T-helper 2 cell treated with Interferon-gamma antibody and Interleukin-4, amounts not matched to agents 100 ng/mL and 5 ng/mL, for 36 hours (primary cell): ENCODE results near the gene COL9A3. TPM values are rescaled to one million over a fixed set of nuclear protein-coding genes. Genes with fewer than 3 reads are reported as not detected.

Experiments
- intact Hi-C: fragments of 100-400 bp; cut with micrococcal nuclease; formaldehyde crosslinking; loops from one replicate; pipeline ENCODE4 v1.15.1; 2023
- total RNA-seq: library from RNA; stranded (reverse); gene quantifications from 2 replicates; pipeline ENCODE4 v1.2.3, GENCODE V29; 2022

The COL9A3 gene
- 0.89 and 1.1 TPM in 2 replicates for total RNA-seq

DNA sequence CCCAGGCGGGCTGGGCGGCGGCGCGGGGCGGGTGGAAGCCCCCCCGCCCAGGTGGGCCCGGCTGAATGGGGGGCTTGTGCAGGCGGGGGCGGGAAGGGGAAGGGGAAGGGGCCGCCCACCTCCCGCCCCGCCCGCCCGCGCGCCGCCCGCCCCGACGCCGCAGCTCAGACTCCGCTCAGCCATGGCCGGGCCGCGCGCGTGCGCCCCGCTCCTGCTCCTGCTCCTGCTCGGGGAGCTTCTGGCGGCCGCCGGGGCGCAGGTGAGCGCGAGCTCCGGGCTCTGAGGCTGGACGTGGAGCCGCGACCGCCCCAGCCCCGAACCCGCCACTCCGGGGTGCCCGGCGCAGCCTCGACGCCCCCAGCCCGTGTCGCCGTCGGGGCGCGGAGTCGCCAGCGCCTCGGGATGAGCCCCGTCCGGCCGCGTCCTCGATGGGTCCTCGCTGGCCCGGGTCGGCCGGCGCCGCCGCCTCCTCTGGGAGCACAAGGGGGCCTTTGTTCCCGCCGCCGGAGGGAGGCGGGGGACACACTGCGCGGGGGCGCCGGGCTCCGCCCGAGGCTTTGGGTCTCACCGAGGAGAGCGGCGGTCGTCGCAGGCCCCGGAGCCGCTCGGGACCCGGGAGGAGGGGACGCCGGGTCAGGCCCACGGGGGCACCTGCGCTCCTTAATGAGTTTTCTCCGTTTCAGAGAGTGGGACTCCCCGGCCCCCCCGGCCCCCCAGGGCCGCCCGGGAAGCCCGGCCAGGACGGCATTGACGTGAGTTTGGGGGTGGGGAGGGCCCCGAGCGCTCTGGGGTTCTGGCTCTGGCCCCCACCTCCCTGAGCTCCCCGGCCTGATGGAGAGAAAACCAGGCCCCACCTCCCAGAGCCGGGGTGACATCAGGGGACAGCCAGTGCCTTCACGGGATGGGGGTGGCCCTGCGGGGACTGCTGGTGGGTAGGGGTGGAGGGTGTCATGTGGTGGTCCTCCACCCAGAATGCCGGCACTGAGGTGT, at the start of gene COL9A3:
TSS of gene COL9A3 (plus strand) at position 167 of the 990 bp plus-strand sequence. CDS start at position 182, 15 bp downstream.
- intact Hi-C loops: no loop called here

DNA sequence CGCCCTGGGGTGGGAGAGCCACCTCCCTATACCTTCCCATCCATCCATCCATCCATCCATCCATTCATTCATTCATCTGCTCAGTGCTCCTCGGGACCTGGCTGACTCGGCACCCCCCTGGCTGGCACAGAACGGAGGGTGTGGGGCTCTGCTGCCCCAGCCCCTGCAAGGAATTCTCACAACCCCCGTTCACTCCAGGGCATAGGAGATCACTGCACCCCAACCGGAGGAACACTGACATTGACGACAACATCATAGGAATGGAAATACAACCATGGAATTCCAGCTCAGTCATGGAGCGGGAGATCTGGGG, 48.7 kb upstream of the COL9A3 start:
- intact Hi-C loops: no loop called here

DNA sequence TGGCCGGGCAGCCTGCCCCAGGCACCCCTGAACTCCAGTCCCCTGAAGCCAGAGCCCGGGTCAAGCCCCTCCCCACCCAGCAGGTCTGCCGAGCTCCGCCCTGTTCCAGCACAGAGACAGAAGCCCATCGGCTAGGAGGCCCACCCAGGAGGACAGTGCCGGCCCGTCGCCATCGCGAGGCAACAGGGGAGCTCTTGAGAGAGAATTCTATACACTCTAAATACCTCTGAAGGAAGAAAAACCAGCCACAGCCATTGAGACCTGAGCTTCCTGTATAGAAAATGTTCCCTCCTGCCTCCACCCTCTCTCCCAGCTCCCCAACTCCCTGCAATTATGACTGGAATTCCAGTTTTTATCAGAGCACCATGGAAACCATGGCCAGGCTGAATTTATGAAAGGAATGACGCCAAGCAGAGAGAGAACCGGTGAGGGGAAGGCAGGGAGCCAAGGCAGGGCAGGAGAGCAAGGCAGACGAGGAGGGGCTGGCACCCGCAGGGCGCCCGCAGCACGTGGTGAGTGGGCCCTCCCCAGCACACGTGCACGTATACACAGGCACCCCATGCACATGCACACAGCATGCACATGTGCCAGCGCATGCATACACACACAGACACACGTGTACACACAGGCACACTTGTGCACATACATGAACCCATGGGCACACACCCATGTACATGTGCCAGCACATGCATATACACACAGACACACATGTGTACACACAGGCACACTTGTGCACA, 48.1 kb upstream of the COL9A3 start:
- intact Hi-C loops: no loop called here

DNA sequence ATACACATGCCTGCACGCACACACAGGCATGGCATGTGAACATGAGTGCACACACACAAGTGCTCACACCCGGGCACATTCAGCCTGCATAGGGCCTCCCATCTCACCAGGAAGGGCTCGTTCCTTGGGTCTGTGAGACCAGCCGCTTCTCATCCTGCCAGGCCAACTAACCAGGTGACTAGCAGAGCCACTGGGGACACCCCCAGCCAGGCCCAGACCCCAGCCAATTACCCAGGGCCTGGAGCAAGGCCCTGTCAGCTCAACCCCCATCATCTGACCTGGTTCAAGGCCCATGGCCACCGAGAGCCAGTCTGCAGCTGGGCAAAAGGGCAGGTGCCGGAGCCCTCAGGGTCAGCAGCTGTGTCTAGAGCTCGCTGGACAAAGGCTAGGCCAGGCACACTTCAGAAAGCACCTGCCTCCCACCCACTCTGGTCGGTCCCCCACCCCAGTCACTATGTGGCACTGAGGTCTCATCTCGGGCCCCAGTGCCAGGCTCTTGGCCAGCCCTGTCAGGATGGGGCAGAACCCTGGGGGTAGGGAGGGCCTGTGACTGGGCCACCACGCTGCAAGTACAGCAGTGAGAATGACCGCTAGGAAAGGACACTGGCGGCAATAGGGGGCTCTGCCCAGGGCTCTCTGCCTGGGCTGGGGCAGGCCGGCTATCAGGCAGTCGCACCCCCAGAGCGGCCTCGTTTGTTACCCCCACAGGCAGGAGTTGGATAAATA, 47.3 kb upstream of the COL9A3 start:
- intact Hi-C loops: no loop called here

DNA sequence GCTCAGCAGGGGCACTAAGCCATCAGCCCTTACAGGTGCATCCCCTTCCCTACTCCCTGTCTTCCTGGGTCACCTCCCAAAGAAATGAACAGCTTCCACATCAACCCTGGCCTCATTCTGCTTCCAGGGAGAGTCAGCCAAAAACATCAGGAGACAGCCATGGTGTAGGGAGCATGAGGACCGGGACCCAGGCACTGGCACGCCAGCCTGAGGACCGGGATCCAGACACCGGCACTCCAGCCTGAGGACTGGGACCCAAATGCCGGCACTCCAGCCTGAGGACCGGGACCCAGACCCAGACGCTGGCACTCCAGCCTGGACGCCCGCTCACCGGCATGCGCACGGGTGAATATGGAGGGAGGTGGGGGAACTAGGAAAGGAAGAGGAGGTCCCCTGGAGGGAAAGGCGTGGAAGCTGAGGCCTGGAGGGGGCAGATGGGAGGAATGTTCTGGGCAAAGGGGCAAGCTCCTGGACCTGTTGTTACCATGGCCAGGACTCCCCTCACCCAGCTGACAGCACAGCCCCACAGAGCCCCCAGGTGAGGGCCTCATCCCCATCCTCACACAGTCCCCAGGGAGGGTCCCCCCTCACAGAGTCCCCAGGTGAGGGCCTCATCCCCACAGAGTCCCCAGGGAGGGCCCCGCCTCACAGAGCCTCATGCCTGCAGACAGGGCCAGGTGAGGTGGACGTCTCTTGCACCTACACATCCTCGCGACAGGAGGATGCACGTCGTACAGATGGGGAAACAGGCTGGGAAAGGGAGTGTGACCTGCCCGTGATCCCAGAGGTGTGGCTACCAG, 46.5 kb upstream of the COL9A3 start:
- intact Hi-C loops: no loop called here

DNA sequence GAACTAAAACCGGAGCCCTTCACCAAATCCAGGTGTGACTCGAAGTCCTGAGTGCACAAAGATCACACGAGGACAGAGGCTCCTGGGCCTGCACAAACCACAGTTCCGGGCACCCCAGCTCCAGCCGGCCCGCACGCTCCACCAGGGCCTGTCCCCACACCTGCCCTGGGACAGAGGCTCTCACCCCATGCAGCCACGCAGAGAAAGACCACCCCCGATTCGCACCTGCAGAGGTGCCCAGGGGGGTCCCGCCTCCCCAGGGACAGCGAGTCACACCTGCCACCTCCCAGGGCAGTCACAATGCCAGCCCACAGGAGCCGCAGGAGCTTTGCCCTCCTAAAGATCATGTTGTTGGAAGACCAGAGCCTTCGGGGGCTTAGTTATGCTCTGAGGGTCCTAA, 45.9 kb upstream of the COL9A3 start:
- intact Hi-C loops: no loop called here

DNA sequence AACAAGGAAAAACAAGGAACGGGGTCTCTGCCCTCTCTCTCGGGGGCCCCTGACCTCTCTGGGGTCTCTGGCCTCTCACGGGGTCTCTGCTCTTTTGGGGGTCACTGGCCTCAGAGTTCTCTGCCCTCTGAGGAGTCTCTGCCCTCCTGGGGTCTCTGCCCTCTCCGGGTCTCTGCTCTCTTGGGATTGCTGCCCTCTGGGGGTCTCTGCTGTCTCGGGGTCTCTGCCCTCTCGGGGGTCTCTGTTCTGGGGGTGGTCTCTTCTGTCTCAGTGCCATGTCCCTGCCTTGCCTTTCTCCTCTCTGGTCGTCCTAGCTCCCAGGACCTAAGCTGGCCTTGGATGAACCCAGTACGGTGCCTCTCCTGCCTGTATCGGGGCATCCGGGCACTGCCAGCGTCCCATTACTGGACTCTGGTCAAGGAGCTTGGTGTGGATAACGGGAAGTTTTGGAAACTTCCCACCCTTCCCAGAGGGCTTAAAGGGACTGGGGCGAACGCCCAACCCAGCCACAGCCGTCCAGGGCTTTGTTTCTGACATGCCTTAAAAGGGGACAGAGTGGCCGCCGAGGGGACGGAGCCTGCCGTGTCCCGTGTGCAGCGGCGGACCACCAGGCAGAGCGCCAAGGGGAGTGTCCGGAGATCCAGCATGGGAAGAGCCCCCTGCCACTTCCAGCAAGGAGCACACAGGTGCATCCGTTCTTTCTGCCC, 45.3 kb upstream of the COL9A3 start:
- intact Hi-C loops: no loop called here

DNA sequence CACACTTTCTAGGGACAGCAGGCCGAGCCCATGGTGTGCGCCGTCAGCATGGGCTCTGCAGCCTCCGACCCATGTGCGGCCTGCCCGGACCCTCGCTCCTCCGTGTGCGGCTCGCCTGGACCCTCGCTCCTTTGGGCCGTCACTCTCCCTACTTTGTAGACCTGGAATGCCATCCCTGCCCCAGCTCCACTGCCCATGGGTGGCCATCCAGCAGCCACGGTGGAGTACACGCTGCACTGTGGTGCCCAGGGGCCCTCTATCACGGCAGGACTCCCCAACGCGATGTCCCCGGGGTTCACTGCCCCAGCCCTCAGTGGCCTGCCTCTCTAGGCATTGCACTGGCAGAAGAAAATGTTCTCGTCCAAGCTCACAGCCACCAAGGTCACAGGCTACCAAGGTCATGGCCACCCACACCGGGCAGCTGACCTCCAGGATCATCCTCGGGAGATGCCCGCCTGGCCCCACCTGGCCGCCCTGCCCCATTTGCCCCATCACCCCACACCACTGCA, 44.7 kb upstream of the COL9A3 start:
- intact Hi-C loops: no loop called here

DNA sequence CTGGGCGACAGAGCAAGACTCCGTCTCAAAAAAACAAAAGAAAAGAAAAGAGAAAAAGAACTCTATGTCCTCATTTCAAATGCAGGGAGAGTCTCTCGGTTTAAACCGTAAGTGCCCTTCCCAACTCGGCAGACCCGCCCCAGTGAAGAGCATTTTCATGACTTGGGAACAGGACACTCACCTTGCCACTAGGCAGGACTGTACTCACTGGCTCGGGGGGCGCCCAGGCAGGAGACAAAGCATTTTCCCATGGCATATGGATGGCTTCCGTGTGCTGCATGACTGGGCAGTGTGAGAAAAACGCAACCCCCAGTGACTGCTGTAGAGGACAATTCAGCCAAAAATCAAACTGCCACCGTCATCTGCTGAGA, 44.2 kb upstream of the COL9A3 start:
- intact Hi-C loops: no loop called here

DNA sequence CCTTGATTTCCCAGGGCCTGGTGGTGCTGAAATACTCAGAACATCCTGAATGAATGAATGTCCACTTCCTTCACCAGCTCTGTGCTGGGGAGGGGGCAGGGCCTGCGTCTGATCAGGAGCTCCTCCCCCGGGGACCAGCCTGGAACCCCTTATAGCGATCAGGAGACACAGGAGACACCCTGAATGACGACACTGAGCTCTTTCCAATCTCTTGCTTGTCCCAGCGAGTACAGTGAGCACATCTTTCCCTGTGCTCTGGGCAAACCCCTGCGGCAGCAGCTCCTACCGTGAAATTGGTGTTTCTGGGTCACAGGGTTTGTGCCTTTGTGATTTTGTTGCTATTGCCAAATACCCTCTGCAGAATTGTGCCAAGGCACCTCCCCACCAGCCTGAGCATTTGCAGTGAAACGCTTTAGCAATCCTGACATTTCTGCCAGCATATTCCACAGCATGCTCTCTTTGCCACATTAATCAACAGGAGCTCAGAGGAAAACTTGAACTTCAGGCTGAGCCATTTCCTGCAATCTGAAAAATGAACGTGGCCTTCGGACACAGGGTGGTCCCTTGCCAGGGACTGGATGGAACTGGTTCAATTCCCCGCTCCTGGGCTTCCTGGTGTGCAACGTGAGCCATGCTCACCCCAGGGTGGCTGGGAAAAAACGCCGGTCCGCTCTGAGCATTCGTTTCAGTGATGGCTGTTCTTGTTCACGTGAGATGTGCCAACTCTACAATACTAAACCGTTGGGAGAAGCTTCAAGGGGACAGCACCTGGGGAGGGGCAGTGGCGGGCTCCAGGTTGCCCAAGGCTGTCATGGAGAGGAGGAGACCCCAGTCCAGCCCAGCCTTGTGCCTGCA, 43.6 kb upstream of the COL9A3 start:
- intact Hi-C loops: no loop called here

DNA sequence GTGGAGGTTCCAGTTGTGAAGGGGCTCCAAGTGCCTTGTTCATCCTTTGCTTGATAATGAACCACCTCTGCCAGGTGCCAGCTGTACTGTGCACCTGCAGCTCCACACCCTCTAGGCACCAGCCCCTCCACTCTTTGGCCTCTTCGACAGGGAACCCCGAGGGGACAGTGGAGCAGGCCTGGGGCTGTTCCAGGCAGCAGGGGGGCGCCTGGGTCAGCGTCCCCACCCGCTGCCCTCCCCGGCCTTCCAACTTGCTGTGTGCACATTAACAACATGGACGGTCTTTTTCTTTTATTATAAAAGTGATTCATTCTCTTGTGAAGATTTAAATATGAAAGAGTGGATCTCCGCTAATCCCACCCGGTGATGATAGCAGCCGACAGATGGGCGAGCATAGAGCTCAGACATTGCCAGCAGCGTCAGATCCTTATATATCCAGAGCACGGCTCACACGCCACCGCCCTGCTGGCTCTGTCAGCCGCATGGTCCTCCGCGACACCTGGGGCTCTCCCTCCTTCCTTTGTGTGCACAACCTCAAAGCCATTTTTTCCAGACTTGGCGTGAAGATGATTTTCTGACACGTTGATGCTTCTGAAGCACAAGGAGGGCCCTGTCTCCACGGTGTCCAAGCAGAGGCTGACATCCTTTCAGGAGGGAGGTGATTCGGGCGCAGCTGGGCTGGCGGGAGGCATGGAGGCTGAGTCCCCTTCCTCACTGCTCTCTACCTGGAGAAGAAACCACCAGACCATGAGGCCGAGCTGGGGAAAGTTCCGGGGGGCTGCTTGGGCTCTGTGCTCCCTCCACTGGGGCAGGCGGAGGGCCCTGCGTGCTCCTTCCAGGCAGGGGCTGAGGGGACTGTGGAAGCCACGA, 42.8 kb upstream of the COL9A3 start:
- intact Hi-C loops: no loop called here

DNA sequence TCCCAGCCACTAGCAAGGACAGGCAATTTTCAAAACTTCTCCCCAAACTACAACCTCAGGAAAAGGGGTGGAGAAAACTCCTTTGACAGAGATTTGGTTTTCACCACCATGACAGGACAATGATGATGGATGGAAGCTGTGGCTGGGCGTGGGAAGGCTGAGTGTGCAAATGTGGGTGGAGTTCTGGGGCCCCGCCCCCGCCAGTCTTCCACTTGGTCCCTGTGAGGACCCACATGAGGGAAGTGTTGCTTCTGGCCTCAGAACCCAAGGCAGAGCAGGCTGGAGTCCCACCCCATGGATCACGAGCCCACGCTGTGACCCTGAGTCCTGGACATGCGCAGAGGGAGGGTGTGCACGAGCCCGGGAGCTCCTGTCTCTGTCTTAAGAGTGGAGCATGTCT, 42.1 kb upstream of the COL9A3 start:
- intact Hi-C loops: loop anchor here (5.0 kb wide), 1 partner anchor 122 kb away; no protein-coding TSS in a partner anchor

DNA sequence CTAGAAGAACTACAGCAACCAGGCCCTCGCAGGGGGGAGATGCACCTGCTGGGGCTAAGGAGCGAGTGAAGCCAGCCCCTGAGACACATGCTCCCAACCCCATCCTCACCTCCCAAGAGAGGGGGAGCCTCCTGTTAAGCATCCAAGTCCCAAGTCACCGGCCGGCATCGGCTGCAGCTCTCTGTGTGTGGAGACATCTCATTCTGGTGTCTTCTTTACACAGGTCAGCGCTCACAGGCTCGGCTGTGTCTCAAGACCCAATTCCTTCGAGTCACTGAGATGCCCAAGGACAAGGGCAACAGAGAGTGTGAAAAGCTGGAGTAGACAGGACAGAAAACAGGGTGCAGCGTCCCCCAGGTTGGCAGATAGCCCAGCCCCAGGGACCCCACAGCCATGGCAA, 41.6 kb upstream of the COL9A3 start:
- intact Hi-C loops: loop anchor here (5.0 kb wide), 1 partner anchor 123 kb away; no protein-coding TSS in a partner anchor

DNA sequence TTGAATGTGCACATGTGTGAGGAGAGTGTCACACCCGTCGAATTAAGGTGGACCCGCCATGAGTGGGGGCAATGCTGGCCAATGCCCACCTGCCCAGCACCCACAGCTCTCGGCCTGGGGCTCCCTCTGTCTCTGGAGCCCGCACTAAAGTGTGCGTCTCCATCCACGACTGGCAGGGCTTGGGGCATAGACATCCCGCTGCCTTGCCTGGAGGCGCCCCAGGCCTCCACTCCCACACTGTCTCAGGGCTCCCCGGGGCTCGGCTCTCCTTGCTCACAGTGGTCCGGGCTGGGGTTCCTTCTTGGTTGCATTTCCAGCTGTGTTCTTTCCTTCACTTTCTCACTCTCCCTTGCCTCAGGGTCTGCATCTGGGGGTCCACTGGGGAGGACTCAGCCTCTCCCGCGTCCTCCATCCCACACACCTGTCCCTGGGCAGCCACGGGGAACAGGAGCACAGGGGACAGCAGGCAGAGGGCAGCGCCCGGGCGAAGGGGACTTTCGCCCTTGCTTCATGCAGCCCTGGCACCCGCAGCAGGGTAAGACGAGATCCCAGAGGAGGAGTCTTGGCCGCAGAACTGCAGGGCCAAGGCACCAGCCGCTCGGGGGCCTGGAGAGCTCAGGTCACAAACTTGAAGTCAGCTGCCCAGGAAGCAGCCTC, 40.7 kb upstream of the COL9A3 start:
- intact Hi-C loops: loop anchor here (1.0 to 5.0 kb wide), 3 partner anchors 15 to 124 kb away; no protein-coding TSS in a partner anchor

DNA sequence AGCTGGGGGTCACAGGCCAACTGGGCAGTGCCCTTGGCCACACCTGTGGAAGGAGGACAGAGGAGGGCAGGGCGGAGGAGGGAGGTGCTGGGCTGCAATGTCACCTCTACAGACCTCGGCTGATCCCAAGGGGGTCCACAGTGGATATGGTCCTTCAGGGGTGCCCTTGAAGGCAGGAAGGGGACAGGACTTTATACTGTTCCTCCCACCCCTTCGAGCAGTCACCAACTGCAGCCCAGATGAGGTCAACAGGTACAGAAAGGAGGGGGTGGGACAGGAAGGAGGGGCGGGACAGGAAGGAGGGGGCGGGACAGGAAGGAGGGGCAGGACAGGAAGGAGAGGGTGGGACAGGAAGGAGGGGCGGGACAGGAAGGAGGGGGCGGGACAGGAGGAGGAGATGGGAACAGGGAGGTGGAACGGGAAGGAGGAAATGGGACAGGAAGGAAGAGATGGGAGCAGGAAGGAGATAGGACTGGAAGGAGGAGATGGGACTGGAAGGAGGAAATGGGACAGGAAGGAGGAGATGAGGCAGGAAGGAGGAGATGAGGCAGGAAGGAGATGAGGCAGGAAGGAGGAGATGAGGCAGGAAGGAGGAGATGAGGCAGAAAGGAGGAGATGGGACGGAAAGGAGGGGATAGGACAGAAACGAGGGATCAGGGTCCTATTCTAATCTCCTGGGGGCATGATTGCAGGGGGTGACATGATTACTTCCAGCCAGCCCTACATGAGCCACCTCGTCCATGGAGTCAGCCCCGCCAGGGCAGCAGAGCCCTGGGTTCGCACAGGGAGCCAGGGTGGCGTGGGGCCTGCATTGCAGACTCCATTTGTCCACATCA, 39.9 kb upstream of the COL9A3 start:
- intact Hi-C loops: loop anchor here (1.0 to 5.0 kb wide), 4 partner anchors 14 to 125 kb away; no protein-coding TSS in a partner anchor

DNA sequence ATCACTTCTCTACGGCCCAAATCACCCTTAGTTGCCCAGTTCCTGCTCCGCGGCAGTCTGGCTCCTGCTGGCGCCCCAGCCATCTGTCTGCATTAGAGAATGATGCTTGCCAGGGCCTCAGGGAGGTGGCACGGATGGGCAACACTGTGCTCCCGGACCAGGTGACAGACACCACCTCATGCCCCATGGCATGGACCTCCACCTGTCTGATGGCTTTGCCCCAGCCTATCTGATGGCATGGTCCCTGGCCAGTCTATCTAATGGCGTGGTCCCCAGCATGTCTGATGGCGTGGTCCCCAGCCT, 39.4 kb upstream of the COL9A3 start:
- intact Hi-C loops: loop anchor here (1.0 to 5.0 kb wide), 2 partner anchors 17 to 125 kb away; no protein-coding TSS in a partner anchor

DNA sequence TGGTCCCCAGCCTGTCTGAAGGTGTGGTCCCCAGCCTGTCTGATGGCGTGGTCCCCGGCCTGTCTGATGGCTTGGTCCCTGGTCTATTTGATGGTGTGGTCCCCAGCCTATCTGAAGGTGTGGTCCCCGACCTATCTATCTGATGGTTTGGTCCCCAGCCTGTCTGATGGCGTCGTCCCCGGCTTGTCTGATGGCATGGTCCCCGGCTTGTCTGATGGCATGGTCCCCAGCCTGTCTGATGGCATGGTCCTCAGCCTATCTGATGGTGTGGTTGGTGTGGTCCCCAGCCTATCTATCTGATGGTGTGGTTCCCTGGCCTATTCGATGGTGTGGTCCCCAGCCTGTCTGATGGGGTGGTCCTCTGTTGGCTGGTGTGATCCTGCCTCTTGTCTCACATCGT, 38.8 kb upstream of the COL9A3 start:
- intact Hi-C loops: loop anchor here (5.0 kb wide), 1 partner anchor 126 kb away; no protein-coding TSS in a partner anchor
